ENCODE data around the gene IL22.

Gene IL22

DNA sequence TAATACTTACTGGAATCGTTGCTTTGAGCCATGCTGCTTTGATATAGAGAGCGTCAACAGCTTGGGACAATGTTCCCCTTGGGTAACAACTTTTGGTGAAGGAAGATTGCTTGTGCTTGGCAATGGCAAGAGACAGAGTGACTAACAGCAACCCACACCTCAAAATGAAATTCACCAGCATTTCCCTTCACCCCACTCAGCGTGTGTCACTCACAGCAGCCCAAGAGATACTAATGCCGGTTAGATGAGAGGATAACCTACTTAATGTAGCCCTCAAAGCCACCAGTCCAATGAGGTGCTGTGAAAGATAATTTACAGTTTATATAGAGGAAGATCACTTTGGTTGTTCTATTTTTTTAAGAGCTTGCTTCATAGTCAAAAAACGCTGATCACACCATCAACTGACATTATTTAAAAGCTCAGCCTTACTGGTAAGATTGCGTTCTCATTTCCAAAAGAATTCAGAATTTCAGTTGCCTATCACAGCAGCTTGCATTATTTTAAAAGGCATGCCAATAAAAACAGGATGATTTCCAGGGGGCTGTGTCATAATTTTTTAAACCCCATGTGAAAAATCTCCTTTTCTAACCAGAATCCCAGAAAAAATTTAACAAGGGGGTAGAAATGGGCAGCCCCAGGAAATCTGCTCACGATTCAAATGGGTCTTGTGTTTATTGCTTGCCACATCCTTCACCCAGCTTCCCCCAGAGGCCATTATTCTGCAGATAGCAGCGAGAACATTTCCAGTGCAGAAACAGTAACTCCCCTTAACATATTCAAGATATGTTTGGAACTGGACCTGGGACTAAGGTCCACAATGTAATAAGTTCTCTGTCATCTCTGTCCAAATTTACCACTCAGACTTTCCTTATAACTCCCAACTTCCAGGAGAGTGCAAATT lies 27.6 kb downstream of the IL22 start, which contains the start of gene IL26:
Gene IL26, minus strand, starts transcription at position 235 of the 901 bp plus-strand sequence. Its CDS starts 54 bp downstream, at position 181.
- no peak for DNase-seq

DNA sequence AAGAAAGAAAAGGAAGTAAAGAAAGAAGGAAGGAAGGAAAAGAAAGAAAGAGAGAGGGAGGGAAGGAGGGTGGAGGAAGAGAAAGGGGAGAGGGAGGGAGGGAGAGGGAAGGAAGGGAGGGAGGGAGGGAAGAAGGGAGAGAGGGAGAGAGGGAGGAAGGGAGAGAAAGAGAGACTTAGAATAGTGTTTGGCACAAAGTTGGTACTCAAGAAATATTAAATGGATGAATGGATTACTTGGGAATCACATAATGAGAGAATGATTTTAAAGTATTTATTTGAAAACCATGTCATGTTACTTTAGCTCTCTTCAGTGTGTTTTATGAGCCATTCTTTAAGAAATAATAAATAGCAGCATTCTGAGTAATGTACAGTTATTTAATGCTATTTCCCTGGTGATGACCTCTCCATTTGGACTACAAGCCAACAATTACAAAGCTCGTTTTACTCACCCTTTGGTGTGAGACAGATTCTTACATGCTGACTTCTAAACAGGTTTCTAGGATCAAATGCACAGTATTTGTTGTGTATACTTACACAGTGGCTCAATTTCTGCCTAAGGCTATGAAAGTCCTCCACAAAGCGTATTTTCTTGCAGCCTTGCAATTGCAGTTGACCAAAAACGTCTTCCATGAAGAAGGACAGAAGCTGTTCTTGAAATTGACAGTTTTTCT lies 28.7 kb downstream of the IL22 start:
- no peak for DNase-seq

DNA sequence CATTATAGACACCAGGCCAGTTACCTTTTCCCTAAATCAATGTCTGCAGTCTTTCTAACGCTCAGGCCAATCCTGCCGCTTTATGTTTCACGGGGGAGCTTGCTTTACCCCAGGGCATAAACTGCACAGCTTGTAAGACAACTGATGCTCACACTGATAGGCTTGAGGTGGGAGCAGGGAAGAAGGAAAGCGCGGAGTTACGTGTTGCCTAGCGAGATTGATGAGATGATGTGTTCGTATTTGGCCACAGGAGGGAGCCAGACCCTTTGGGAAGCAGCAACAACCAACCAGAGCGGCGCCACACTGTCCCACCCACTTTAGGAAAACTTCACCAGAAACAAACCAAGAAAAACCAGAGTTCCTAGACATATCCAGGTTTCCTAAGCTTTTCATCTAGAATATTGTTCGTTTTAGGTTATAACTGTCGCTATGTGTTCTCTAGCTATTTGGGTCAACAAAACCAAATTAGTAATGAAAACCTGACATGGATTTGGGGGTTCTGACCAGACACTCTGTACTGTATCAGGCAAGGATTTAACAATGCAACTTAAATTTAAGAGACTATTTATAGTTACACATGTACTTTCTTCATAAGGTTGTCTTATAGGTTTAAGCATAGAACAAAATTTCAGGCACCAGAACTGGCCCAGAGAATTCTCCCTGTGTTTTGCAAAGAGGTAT lies 30.2 kb downstream of the IL22 start:
- DNase-seq = peak; percentile 45

- DNase-seq = no peak
Measured at GRCh38 chr12:68222326-68222725, 31.1 kb downstream of the IL22 start.

DNA sequence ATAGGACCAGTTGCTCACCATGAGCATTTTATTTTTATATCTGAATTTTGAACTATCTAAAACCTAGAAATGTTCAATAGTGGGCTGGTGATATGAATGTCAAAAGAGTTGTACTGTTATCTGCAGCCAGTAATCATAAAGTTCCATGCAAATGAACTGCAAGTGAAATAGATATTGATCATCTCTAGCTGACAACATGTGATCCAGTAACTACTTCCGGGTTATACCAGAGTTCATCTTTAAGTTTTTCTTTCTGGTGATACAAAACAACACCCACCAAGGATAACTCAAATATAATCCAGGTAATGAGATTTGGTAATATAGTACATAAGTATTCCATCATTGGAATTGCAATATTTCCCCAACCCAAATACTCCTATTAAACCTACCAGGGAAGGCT lies 31.9 kb downstream of the IL22 start:
- no peak for DNase-seq

DNA sequence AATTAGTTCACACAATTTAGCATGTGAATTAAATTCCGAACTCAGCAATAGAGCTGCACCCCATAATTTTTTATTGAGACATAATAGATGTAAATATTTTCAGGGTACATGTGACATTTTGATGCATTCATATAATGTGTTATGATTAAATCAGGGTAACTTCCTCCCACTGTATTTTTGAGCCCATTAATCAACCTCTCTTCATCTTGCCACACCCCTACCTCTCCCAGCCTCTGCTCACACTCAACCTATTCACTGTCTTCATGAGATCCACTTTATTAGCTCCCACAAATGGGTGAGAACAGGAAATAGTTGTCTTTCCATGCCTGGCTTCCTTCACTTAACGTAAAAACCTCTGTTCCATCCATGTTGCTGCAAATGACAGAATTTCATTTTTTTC lies 42.5 kb downstream of the IL22 start:
- DNase-seq = no peak

GRCh38 chr12:68209048-68209728 lies 44.2 kb downstream of the IL22 start:
- peak; percentile 81 for DNase-seq

DNA sequence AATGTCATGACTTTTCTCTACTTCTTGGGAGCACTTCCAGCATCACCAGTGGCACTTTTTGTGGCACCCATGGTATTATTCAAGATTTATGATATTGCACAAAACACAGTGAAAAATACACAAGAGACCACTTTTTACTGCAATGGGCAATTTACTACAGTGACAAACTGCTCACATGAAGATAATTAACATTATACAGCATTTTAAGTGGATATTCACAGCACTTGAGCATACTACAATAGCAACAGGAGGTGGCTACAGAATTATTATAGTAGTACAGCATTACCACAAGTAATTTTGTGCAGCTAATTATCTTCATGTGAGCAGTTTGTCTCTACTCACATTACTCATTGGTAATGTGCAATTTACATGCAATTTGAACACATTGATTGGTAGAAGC lies 46.1 kb downstream of the IL22 start:
- peak; percentile 99 for DNase-seq

DNA sequence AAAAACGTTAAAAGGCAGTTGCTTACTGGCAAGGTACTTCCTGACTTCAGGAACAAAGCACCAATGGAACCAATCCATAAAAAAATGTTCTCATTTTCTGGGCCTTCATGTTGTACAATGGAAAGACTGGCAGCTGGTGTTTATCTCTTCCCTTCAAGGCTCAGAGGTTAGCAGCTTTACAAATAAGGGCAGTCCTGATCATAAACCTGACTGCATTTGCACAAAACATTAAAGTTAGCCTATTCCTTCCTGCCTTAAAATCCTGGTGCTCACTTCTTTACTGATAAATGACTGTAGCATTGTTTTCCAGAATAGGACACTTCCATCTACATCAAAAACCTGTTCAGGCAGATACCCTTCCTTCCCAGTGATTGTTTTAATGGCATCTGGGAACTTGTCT lies 47.0 kb downstream of the IL22 start:
- no peak for DNase-seq

GRCh38 chr12:68203460-68203875 lies 49.9 kb downstream of the IL22 start:
- DNase-seq = no peak

DNA sequence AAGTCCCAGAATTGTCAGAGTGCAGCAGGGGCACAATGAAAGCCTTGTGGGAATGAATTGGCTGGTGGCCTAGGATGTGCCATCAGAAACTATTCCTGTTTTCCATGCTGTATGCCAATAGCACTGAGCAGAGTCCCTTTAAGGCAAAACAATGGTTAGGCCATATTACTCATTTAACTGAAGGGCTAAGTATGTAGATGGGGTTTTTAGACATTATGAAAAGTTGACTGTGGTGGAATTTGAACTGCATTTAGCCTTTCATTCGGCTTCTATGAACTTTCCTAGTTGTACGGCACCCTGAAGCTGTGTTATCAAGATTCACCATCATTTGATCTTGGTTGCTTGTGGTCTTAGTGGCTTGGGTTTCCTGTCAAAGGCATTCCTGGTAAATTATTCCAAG lies 52.5 kb downstream of the IL22 start:
- no peak for DNase-seq

- no peak for DNase-seq
Measured at GRCh38 chr12:68199127-68199526, 54.3 kb downstream of the IL22 start.

- no peak for DNase-seq
Measured at GRCh38 chr12:68198507-68199086, 54.8 kb downstream of the IL22 start.
